GM19328 (cell line): ENCODE data around the gene LY6G5B.

Experiments used
- ATAC-seq: cut with Tn5 transposase; IDR thresholded peaks from one replicate; pipeline ENCODE4 v1.9.1; 2021; ENCODE audit warnings: mild to moderate bottlenecking, moderate library complexity; ENCODE audit not compliant: unreplicated experiment

The LY6G5B gene

DNA sequence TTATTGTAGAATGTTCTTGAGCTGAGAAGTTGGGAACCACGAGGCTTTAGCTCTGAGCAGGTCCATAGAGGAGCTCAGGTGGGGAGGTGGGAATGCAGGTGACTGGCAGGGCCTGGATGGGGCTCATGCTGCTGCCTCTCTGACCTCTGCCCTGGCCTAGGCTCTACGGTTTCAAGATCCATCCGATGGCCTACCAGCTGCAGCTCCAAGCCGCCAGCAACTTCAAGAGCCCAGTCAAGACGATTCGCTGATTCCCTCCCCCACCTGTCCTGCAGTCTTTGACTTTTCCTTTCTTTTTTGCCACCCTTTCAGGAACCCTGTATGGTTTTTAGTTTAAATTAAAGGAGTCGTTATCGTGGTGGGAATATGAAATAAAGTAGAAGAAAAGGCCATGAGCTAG is at the start of gene LY6G5B:
TSS of gene LY6G5B (plus strand) at position 301 of the 400 bp plus-strand sequence. CDS start 975 bp downstream, outside the sequence.
- ATAC-seq = no peak

GRCh38 chr6:31620586-31621319 is 49.0 kb upstream of the LY6G5B start, which contains the start of gene PRRC2A:
PRRC2A (plus strand) TSS chr6:31620715; CDS start chr6:31622790, 2,075 bp downstream.
- ATAC-seq = peak; percentile 1

DNA sequence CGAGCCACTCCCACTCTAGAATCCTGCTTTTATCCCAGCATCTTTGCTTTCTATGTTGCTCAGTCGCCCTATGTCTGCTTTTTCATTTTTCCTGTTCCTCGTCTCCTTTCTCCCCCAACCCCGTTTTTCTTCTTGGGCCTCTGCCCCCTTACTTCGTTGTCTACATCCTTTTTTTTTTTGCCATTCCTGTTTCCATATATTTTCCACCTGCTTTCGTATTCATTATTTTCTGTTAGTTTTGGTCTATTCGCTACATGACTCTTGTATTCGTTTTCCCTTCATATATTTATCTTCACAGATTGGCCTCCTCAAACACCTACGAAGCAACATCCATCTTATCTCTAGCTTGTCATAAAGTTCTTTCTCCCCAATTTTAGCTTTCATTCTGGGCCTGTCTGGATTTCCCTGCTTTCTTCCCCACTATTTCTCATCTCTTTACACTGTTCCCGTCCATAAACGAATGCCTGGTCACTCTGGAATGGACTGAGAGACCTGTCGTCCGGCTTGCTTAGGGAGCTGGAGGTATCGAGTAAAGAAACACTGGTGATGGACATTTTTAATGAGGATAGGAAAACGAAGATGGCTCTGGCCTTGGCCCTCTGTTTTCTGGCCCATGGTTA is 48.3 kb upstream of the LY6G5B start:
- no peak for ATAC-seq

GRCh38 chr6:31621991-31622390 is 47.8 kb upstream of the LY6G5B start:
- no peak for ATAC-seq

GRCh38 chr6:31622684-31623091 is 47.1 kb upstream of the LY6G5B start:
- ATAC-seq = no peak

DNA sequence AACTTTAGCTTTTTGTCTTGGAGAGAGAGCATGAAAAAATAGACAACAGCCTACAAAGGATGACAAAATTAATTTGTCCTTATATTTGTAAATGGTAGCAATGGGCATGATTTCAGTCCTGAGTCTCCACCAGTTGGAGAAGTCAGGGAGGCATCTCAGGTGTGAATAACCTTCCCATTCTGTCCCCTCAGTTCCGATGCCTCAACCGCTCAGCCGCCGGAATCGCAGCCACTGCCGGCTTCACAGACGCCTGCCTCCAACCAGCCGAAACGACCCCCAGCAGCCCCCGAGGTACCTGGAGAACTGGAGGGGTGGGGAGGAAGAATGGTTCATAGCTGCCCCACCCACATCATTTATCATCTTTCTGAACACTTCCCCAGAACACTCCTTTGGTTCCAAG is 45.7 kb upstream of the LY6G5B start:
- ATAC-seq = no peak

- ATAC-seq = no peak
Measured at GRCh38 chr6:31626952-31627351, 42.8 kb upstream of the LY6G5B start.

GRCh38 chr6:31627690-31628287 is 42.0 kb upstream of the LY6G5B start:
- ATAC-seq = no peak

DNA sequence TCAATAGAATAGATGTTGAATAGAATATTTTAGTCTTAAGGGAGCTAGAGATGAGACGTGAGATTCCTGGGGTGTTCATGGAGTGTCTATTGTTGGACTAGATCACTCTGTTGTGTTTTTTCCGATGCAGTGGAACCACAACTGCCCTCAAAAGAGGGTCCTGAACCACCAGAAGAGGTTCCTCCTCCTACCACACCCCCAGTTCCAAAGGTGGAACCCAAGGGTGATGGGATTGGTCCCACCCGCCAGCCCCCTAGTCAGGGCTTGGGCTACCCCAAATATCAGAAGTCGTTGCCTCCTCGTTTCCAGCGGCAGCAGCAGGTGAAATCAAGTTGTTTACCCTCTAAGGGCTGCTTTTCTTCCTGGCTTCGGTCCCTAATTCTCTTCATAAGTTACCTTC is 40.8 kb upstream of the LY6G5B start:
- no peak for ATAC-seq

GRCh38 chr6:31630177-31630934 is 39.4 kb upstream of the LY6G5B start:
- ATAC-seq = no peak

DNA sequence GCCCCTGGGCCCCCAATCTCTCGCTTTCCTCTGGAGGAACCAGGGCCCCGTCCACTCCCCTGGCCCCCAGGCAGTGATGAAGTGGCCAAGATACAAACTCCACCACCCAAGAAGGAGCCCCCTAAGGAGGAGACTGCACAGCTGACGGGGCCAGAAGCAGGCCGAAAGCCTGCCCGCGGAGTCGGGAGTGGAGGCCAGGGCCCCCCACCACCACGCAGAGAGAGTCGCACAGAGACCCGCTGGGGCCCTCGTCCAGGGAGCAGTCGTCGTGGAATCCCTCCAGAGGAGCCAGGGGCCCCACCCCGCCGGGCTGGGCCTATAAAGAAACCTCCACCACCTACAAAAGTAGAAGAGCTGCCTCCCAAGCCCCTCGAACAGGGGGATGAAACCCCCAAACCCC is 38.6 kb upstream of the LY6G5B start:
- no peak for ATAC-seq

DNA sequence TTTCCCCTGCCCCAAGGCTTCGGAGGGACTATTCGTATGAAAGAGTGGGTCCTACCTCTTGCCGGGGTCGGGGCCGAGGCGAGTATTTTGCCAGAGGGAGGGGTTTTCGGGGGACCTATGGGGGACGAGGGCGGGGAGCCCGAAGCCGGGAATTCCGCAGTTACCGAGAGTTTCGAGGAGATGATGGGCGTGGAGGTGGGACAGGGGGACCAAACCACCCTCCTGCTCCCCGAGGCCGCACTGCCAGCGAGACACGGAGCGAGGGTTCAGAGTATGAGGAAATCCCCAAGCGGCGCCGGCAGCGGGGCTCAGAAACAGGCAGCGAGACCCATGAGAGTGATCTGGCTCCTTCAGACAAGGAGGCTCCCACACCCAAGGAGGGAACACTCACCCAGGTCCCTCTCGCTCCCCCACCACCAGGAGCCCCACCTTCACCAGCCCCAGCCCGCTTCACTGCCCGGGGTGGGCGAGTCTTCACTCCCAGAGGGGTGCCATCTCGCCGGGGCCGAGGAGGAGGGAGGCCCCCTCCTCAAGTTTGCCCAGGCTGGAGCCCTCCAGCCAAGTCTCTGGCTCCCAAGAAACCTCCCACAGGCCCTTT is 38.0 kb upstream of the LY6G5B start:
- ATAC-seq = no peak

DNA sequence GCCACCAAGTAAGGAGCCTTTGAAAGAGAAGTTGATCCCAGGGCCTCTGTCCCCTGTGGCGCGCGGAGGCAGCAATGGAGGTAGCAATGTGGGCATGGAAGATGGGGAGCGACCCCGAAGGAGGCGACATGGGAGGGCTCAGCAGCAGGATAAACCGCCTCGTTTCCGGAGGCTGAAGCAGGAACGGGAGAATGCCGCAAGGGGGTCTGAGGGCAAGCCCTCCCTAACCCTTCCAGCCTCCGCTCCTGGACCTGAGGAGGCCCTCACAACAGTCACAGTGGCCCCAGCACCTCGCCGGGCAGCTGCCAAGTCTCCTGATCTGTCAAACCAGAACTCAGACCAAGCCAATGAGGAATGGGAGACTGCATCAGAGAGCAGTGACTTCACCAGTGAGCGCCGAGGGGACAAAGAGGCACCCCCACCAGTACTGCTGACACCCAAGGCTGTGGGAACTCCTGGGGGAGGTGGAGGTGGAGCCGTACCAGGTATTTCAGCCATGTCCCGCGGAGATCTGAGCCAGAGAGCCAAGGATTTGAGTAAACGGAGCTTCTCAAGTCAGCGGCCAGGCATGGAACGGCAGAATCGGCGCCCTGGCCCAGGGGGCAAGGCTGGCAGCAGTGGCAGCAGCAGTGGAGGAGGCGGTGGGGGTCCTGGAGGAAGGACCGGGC is 37.4 kb upstream of the LY6G5B start:
- no peak for ATAC-seq

DNA sequence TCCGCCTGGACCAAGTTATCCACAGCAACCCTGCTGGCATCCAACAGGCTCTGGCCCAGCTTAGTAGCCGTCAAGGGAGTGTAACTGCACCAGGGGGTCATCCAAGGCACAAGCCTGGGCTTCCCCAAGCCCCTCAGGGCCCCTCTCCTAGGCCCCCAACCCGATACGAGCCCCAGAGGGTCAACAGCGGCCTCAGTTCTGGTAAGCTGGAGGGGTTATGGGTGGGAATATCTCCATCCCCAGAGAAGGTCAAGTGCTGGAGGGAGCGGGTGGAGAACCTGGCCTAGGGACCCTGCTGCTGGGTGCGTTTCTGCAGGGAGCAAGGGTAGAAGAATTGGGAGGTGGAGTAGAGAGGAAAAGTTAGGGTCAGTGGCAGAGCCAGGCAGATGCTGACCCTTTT is 36.3 kb upstream of the LY6G5B start:
- ATAC-seq = no peak

DNA sequence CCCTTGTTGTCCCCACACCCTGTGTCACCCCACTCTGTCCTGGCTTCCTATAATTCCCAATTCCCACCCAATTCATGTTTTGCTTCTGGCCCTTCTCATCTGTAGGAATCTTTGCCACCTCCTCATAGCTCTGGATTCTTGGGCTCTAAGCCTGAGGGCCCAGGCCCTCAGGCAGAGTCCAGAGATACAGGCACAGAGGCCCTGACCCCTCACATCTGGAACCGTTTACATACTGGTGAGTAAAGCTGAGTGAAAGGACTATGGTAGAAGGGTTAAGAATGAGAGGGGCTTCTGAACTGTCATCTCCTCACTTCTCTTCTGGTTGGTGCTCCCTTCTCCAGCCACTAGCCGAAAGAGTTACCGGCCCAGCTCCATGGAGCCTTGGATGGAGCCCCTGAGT is 35.6 kb upstream of the LY6G5B start:
- no peak for ATAC-seq

DNA sequence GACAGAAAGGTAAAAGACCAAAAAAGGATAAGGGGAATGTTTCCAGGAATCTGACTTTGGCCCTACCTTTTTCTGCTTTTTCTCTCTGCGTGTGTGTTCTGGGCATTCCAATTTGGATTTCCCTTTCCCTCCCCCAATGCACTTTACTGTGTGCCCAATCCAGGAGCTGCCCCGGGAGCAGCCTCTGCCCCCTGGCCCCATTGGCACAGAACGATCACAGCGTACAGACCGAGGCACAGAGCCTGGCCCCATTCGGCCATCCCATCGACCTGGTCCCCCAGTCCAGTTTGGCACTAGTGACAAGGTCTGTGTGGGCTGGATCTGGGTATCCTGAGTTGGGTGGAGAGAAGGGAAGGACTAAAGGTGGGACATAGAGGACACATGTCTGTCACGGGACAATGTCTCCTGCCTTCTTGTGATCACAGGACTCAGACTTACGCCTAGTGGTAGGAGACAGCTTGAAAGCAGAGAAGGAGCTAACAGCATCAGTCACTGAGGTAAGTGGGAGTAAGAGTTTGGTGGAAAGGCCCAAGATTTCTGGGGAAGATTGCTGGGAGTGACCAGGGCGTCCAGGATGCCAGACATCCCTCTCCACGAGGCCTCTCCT is 34.7 kb upstream of the LY6G5B start:
- no peak for ATAC-seq

DNA sequence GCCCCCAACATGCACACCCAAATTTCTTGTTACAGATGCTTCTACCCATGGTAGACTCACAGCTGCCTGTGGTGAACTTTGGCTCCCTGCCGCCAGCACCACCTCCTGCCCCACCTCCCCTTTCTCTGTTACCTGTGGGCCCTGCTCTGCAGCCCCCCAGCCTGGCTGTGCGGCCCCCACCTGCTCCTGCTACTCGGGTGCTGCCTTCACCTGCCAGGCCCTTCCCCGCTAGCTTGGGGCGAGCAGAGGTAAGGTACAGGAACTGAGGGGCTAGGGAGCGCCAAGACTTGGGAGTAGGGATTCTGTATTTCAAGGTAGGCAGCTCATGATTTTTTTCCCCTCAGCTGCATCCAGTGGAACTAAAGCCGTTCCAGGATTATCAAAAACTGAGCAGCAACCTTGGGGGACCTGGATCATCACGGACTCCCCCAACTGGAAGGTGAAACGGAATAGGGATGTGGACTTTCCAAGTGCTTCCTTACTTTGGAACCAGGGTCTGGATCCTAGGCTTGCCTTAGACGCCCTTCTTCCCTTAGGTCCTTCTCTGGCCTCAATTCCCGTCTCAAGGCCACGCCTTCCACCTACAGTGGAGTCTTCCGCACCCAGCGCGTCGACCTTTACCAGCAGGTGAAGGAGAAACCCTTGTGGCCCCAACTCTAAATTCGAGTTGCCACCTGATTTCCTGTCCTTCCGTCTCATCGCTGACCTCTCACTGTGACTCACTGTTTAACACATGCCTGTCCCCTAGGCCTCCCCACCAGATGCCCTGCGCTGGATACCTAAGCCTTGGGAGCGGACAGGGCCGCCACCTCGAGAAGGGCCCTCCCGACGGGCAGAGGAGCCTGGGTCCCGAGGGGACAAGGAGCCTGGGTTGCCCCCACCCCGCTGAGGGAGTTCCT is 32.8 kb upstream of the LY6G5B start:
- no peak for ATAC-seq

GRCh38 chr6:31639043-31639442 is 30.7 kb upstream of the LY6G5B start:
- no peak for ATAC-seq

GRCh38 chr6:31639449-31639861 is 30.3 kb upstream of the LY6G5B start:
- no peak for ATAC-seq
